IMR-90 (cell line): ENCODE results near the gene FANK1. TPM values are rescaled to one million over a fixed set of nuclear protein-coding genes. Genes with fewer than 3 reads are reported as not detected.

Source experiments
- ATAC-seq: fragments of 200-7000 bp; cut with Tn5 transposase; 2 replicates; pipeline ENCODE4 v1.9.1; 2020; ENCODE audit warnings: low read depth, mild to moderate bottlenecking, moderate library complexity
- BruUV-seq: library from RNA; stranded (reverse); fragments of 400-500 nt; replicated peaks from 2 replicates; lab custom pipeline; 2021; lab: Mats Ljungman, UMichigan
- CTCF ChIA-PET: fragments of 300-600 bp; formaldehyde crosslinking; extraction: SDS; loops from one replicate; lab custom pipeline; 2021; ENCODE audit warnings: antibody characterized with exemption; lab: Yijun Ruan, JAX
- POLR2A ChIA-PET: fragments of 300-600 bp; sonication (Branson Sonifier 250); formaldehyde crosslinking; loops from one replicate; lab custom pipeline; 2022; ENCODE audit warnings: antibody characterized with exemption; ENCODE audit not compliant: unreplicated experiment; lab: Charles Lee
- DNase-seq: peaks from one replicate; pipeline ENCODE4 v3.0.0; 2013
- H2AFZ ChIP-seq: replicated peaks from 2 replicates; pipeline ENCODE3; 2013; ENCODE audit warnings: low read length, mild to moderate bottlenecking; ENCODE audit not compliant: poor library complexity
- H2AK5ac ChIP-seq: 2 replicates; pipeline ENCODE4 v1.6.1; 2013; ENCODE audit warnings: low read depth, low read length, inconsistent platforms
- H2AK9ac ChIP-seq: replicated peaks from 2 replicates; pipeline ENCODE3; 2013; ENCODE audit warnings: mild to moderate bottlenecking, low read depth, low read length, moderate library complexity; ENCODE audit not compliant: poor library complexity
- H2BK120ac ChIP-seq: 2 replicates; pipeline ENCODE4 v1.6.1; 2013; ENCODE audit warnings: low read depth, low read length, inconsistent platforms
- H2BK15ac ChIP-seq: 3 replicates; pipeline ENCODE4 v1.6.1; 2013; ENCODE audit warnings: low read depth, low read length, inconsistent platforms
- H2BK20ac ChIP-seq: 2 replicates; pipeline ENCODE4 v1.6.1; 2013; ENCODE audit warnings: low read depth, mild to moderate bottlenecking, inconsistent platforms, low read length, moderate library complexity
- H2BK5ac ChIP-seq: 2 replicates; pipeline ENCODE4 v1.6.1; 2013; ENCODE audit warnings: mild to moderate bottlenecking, low read depth, low read length, inconsistent platforms; ENCODE audit not compliant: poor library complexity, severe bottlenecking
- H3K14ac ChIP-seq: replicated peaks from 2 replicates; pipeline ENCODE4 v1.6.1; 2013; ENCODE audit warnings: low read depth, low read length, inconsistent platforms
- H3K18ac ChIP-seq: 2 replicates; pipeline ENCODE4 v1.6.1; 2013; ENCODE audit warnings: low read depth, low read length, control low read depth
- H3K23ac ChIP-seq: 2 replicates; pipeline ENCODE4 v1.6.1; 2013; ENCODE audit warnings: low read depth, low read length, inconsistent platforms
- H3K27ac ChIP-seq: 2 replicates; pipeline ENCODE4 v1.5.1; 2013; ENCODE audit warnings: mild to moderate bottlenecking, control low read depth, low read length; ENCODE audit not compliant: insufficient read depth
- H3K27me3 ChIP-seq: 2 replicates; pipeline ENCODE4 v1.6.1; 2013; ENCODE audit warnings: low read length; ENCODE audit not compliant: control insufficient read depth, insufficient read depth
- H3K36me3 ChIP-seq: 2 replicates; pipeline ENCODE4 v1.6.1; 2013; ENCODE audit warnings: low read length, mixed read lengths; ENCODE audit not compliant: control insufficient read depth, insufficient read depth
- H3K4ac ChIP-seq: 2 replicates; pipeline ENCODE4 v1.6.1; 2013; ENCODE audit warnings: low read depth, low read length, inconsistent platforms
- H3K4me1 ChIP-seq: 2 replicates; pipeline ENCODE4 v1.6.1; 2013; ENCODE audit warnings: low read length, mixed read lengths; ENCODE audit not compliant: control insufficient read depth, insufficient read depth
- H3K4me2 ChIP-seq: 2 replicates; pipeline ENCODE4 v1.6.1; 2013; ENCODE audit warnings: low read depth, mild to moderate bottlenecking, control low read depth, low read length, moderate library complexity
- H3K4me3 ChIP-seq: 2 replicates; pipeline ENCODE4 v1.5.1; 2013; ENCODE audit warnings: low read depth, mild to moderate bottlenecking, control low read depth, low read length, moderate library complexity; ENCODE audit not compliant: insufficient read depth
- H3K56ac ChIP-seq: 2 replicates; pipeline ENCODE4 v1.6.1; 2013; ENCODE audit warnings: low read length, inconsistent platforms; ENCODE audit not compliant: insufficient read depth; ENCODE audit errors: extremely low read depth
- H3K79me1 ChIP-seq, 2 experiments: 2 replicates each; pipeline ENCODE4 v1.6.1; 2013; ENCODE audit warnings: low read length in 2 of 2, inconsistent platforms in 1 of 2, low read depth in 1 of 2
- H3K9ac ChIP-seq: 2 replicates; pipeline ENCODE4 v1.6.1; 2013; ENCODE audit warnings: low read depth, low read length, control low read depth
- H3K9me1 ChIP-seq: 2 replicates; pipeline ENCODE4 v1.6.1; 2013; ENCODE audit warnings: low read length, inconsistent platforms; ENCODE audit not compliant: insufficient read depth
- H3K9me3 ChIP-seq: 2 replicates; pipeline ENCODE4 v1.6.1; 2013; ENCODE audit warnings: low read length; ENCODE audit not compliant: control insufficient read depth, insufficient read depth
- H4K20me1 ChIP-seq: 2 replicates; pipeline ENCODE4 v1.6.1; 2013; ENCODE audit warnings: low read length, inconsistent platforms; ENCODE audit not compliant: insufficient read depth
- H4K5ac ChIP-seq: 2 replicates; pipeline ENCODE4 v1.6.1; 2013; ENCODE audit warnings: mild to moderate bottlenecking, low read depth, low read length, control low read depth
- H4K8ac ChIP-seq, 2 experiments: 2 replicates each; pipeline ENCODE4 v1.6.1; 2013; ENCODE audit warnings: low read depth in 2 of 2, low read length in 2 of 2, control low read depth in 1 of 2, inconsistent platforms in 1 of 2
- H4K91ac ChIP-seq: 2 replicates; pipeline ENCODE4 v1.6.1; 2013; ENCODE audit warnings: low read depth, low read length, inconsistent platforms; ENCODE audit not compliant: insufficient read depth
- BHLHE40 ChIP-seq: fragments of 150-350 bp; IDR thresholded peaks from 2 replicates; pipeline ENCODE4 v1.6.1; 2016; ENCODE audit warnings: mild to moderate bottlenecking, low read depth, low read length
- CEBPB ChIP-seq: IDR thresholded peaks from 2 replicates; pipeline ENCODE4 v1.6.1; 2012; ENCODE audit warnings: low read depth, low read length, improper control_type of control experiment
- CHD1 ChIP-seq: IDR thresholded peaks from 2 replicates; pipeline ENCODE4 v1.6.1; 2012; ENCODE audit warnings: low read depth, low read length, improper control_type of control experiment
- FOS ChIP-seq: fragments of 150-350 bp; IDR thresholded peaks from 2 replicates; pipeline ENCODE4 v1.6.1; 2016; ENCODE audit warnings: low read depth, low read length
- MAFK ChIP-seq: IDR thresholded peaks from 2 replicates; pipeline ENCODE4 v1.6.1; 2012; ENCODE audit warnings: low read depth, low read length, improper control_type of control experiment
- MAZ ChIP-seq: IDR thresholded peaks from 2 replicates; pipeline ENCODE4 v1.6.1; 2012; ENCODE audit warnings: low read depth, mild to moderate bottlenecking, low read length, improper control_type of control experiment, moderate library complexity, borderline replicate concordance
- MXI1 ChIP-seq: IDR thresholded peaks from 2 replicates; pipeline ENCODE4 v1.6.1; 2012; ENCODE audit warnings: low read depth, mild to moderate bottlenecking, low read length, moderate library complexity, borderline replicate concordance
- NFE2L2 ChIP-seq: fragments of 150-350 bp; IDR thresholded peaks from 2 replicates; pipeline ENCODE4 v1.6.1; 2016; ENCODE audit warnings: low read depth, mild to moderate bottlenecking, low read length
- POLR2A ChIP-seq: IDR thresholded peaks from 2 replicates; pipeline ENCODE4 v1.6.1; 2012; ENCODE audit warnings: mild to moderate bottlenecking, low read depth, low read length
- RAD21 ChIP-seq: IDR thresholded peaks from 2 replicates; pipeline ENCODE4 v1.6.1; 2012; ENCODE audit warnings: low read length, improper control_type of control experiment
- RCOR1 ChIP-seq: IDR thresholded peaks from 2 replicates; pipeline ENCODE4 v1.6.1; 2012; ENCODE audit warnings: mild to moderate bottlenecking, low read length, improper control_type of control experiment; ENCODE audit not compliant: insufficient replicate concordance
- RFX5 ChIP-seq: IDR thresholded peaks from 2 replicates; pipeline ENCODE4 v1.8.0; 2012; ENCODE audit warnings: low read depth, mild to moderate bottlenecking, low read length, moderate library complexity
- SMC3 ChIP-seq: fragments of 150-350 bp; IDR thresholded peaks from 2 replicates; pipeline ENCODE4 v1.6.1; 2016; ENCODE audit warnings: low read depth, mild to moderate bottlenecking, antibody characterized with exemption, low read length, moderate library complexity
- WGBS, 2 experiments: methylation state at CpG; one replicate each; pipeline versions ENCODE4 v1.1.5 to v1.1.7; 2013; ENCODE audit warnings: missing lambda C conversion rate in 2 of 2; ENCODE audit not compliant: insufficient read length in 1 of 2; ENCODE audit errors: extremely low coverage in 2 of 2; 5-methylcytosine and 5-hydroxymethylcytosine counted together
- dilution Hi-C: fragments of 300-500 bp; cut with HindIII; formaldehyde crosslinking; loops from one replicate; pipeline ENCODE4 v1.14.3; 2018; ENCODE audit warnings: low sequenced_read_pairs; ENCODE audit not compliant: unreplicated experiment
- in situ Hi-C: fragments of 300-500 bp; cut with MboI; formaldehyde crosslinking; loops from 3 replicates; pipeline ENCODE4 v1.14.3; 2019; ENCODE audit warnings: low sequenced_read_pairs, inconsistent platforms, mixed read lengths
- intact Hi-C: fragments of 100-400 bp; cut with micrococcal nuclease; formaldehyde crosslinking; loops from 2 replicates; pipeline ENCODE4 v1.10.0; 2022
- polyA plus RNA-seq, 3 experiments: library from polyadenylated mRNA; depleted of rRNA; stranded (reverse); fragments of >200 nt; gene quantifications; 2 replicates each; pipeline ENCODE4 v1.2.3, GENCODE V29; 2012; ENCODE audit warnings: low replicate concordance in 1 of 3
- total RNA-seq: library from RNA; depleted of rRNA; stranded (reverse); fragments of >200 nt; gene quantifications from 2 replicates; pipeline ENCODE4 v1.2.3, GENCODE V29; 2012
- TF ChIP-seq, protein P1 (sequence below): fragments of 150-350 bp; IDR thresholded peaks from 2 replicates; pipeline ENCODE4 v1.6.1; 2017; ENCODE audit warnings: mild to moderate bottlenecking, antibody characterized with exemption, low read length, low read depth
- TF ChIP-seq, protein P2 (sequence below): conservative IDR thresholded peaks from 2 replicates; pipeline ENCODE4 v1.5.1; 2012; ENCODE audit warnings: mild to moderate bottlenecking, low read depth, low read length, improper control_type of control experiment
- TF ChIP-seq, protein P3 (sequence below): fragments of 150-350 bp; IDR thresholded peaks from 2 replicates; pipeline ENCODE4 v1.6.1; 2016; ENCODE audit warnings: low read depth, mild to moderate bottlenecking, low read length, moderate library complexity, borderline replicate concordance

Gene FANK1
- total and polyA plus RNA-seq, 2 of the 4 experiments (the other 2 are of a cell fraction) = 0.90 to 2.2 TPM

DNA sequence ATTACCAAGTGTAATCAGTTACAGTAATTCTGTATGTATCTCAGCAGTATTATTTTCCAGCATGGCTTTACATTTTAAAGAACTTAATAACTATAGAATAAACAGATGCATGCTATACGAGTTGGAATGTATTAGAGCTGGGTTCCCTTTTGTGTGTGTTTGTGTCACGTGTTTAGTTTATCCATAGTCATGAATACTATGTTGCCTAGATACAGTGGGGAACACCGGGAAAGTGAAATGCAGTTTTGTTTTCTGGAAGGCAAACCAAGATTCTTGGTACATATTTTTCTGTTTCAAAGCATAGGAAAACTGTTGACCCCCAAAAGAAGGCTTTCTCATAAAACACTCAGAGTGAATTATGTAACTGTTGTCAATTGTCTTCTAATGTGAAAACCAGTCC, 119.0 kb downstream of the FANK1 start:
- no peak for ATAC-seq
- BruUV-seq = no TSS peak
- intact Hi-C loops = no loop called here
- Histone ChIP-seq H3K79me1 (no peaks in the 10 kb centered on the region), H3K4me3 (no peak overlapping the region), H4K91ac (no peak overlapping the region), H2AFZ (no peak overlapping the region), H2BK5ac (no peak overlapping the region), H3K27me3 (peaks cover 34% of the 10 kb centered on the region), H3K9ac (no peak overlapping the region), H4K5ac (no peak overlapping the region), H3K27ac (no peak overlapping the region), H2BK15ac (no peak overlapping the region), H2AK9ac (no peak overlapping the region), H3K18ac (no peak overlapping the region), H3K4me2 (no peak overlapping the region), H3K23ac (no peak overlapping the region), H3K36me3 (no peaks in the 10 kb centered on the region; the same call in 1 of the 2 replicates), H3K56ac (no peak overlapping the region), H4K8ac (no peak overlapping the region), H4K20me1 (peaks cover 8% of the 10 kb centered on the region), H3K4ac (no peak overlapping the region), H2BK20ac (no peak overlapping the region), H2BK120ac (no peak overlapping the region), H2AK5ac (no peak overlapping the region), H3K9me3 (peaks cover 6% of the 10 kb centered on the region), H3K9me1 (no peaks in the 10 kb centered on the region), H3K14ac (no peak overlapping the region), H3K4me1 (peaks cover 9% of the 10 kb centered on the region)
- in situ Hi-C loops = no loop called here
- no peak for DNase-seq
- dilution Hi-C loops = no loop called here
- no CpG with 5 or more reads among the region's 3 CpGs for WGBS, 2 experiments
- POLR2A ChIA-PET = no interaction called here
- CTCF ChIA-PET = no interaction called here
- TF ChIP-seq, protein P1, sequence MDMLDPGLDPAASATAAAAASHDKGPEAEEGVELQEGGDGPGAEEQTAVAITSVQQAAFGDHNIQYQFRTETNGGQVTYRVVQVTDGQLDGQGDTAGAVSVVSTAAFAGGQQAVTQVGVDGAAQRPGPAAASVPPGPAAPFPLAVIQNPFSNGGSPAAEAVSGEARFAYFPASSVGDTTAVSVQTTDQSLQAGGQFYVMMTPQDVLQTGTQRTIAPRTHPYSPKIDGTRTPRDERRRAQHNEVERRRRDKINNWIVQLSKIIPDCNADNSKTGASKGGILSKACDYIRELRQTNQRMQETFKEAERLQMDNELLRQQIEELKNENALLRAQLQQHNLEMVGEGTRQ = no peak
- TF ChIP-seq MXI1 (no peak), CEBPB (no peak), BHLHE40 (no peak), RCOR1 (no peak), RAD21 (no peak), FOS (no peak), MAFK (no peak), NFE2L2 (no peak), MAZ (no peak), RFX5 (no peak), CHD1 (no peak), SMC3 (no peak), POLR2A (no peak)
- TF ChIP-seq, protein P2, sequence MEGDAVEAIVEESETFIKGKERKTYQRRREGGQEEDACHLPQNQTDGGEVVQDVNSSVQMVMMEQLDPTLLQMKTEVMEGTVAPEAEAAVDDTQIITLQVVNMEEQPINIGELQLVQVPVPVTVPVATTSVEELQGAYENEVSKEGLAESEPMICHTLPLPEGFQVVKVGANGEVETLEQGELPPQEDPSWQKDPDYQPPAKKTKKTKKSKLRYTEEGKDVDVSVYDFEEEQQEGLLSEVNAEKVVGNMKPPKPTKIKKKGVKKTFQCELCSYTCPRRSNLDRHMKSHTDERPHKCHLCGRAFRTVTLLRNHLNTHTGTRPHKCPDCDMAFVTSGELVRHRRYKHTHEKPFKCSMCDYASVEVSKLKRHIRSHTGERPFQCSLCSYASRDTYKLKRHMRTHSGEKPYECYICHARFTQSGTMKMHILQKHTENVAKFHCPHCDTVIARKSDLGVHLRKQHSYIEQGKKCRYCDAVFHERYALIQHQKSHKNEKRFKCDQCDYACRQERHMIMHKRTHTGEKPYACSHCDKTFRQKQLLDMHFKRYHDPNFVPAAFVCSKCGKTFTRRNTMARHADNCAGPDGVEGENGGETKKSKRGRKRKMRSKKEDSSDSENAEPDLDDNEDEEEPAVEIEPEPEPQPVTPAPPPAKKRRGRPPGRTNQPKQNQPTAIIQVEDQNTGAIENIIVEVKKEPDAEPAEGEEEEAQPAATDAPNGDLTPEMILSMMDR = no peak
- TF ChIP-seq, protein P3, sequence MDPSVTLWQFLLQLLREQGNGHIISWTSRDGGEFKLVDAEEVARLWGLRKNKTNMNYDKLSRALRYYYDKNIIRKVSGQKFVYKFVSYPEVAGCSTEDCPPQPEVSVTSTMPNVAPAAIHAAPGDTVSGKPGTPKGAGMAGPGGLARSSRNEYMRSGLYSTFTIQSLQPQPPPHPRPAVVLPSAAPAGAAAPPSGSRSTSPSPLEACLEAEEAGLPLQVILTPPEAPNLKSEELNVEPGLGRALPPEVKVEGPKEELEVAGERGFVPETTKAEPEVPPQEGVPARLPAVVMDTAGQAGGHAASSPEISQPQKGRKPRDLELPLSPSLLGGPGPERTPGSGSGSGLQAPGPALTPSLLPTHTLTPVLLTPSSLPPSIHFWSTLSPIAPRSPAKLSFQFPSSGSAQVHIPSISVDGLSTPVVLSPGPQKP = no peak
